ENCODE measurements around the gene RND3. TPM values are rescaled to one million over a fixed set of nuclear protein-coding genes. Genes with fewer than 3 reads are reported as not detected.

The RND3 gene
- total and polyA plus RNA-seq, 10 of the 15 experiments (the other 5 are each of a cell fraction or from before 2014, with no cell fraction given), result 0.38 to 18.3 (median 0.93) TPM

DNA sequence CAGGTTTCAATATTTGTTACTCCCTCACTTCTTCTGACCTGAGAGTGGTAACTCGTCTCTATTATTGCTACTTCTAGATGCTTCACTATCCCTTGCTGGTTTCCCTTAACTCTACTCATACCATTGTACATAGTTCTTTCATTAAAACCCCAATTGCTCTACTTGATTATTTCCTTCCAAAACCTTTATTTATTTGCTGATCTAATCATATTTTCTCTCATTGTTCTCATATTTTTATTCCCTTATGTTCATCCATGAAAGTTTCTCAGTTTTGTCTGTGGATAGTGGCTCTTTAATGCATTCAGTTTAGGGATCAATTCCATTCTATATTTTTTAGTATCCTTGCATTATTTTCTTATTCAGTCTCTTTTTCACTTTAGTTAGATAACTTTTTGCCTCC is 42.1 kb downstream of the RND3 start:
- Histone ChIP-seq H3K9me3 (replicated peaks; ENCODE audit: control insufficient read depth, insufficient read depth, low read length) (no peaks in the 10 kb centered on the region), H3K27me3 (replicated peaks in 1 of 2; ENCODE audit: control insufficient read depth in 2 of 2, insufficient read depth in 2 of 2, low read length in 1 of 2) (no peaks in the 10 kb centered on the region), H3K4me3 (no peak overlapping the region), H3K36me3 (ENCODE audit: control insufficient read depth in 2 of 2, insufficient read depth in 2 of 2, low read length in 1 of 2) (no peaks in the 10 kb centered on the region), H2AFZ (ENCODE audit: control insufficient read depth, low read depth, low read length) (no peak overlapping the region), H4K20me1 (ENCODE audit: control insufficient read depth, insufficient read depth) (no peaks in the 10 kb centered on the region), H3K9ac (ENCODE audit: control insufficient read depth, insufficient read depth, low read length) (no peak overlapping the region), H3K79me2 (ENCODE audit: control insufficient read depth, insufficient read depth, low read length) (no peaks in the 10 kb centered on the region), H3K4me2 (ENCODE audit: control insufficient read depth, insufficient read depth) (no peak overlapping the region), H3K4me1 (ENCODE audit: control insufficient read depth, insufficient read depth, low read length) (no peaks in the 10 kb centered on the region), H3K27ac (ENCODE audit: control insufficient read depth, insufficient read depth) (no peak overlapping the region)
- POLR2A ChIA-PET, result no interaction called here
- no peak for DNase-seq (ENCODE audit: low read depth, low spot score)
- BruUV-seq (replicated peaks), result no TSS peak
- no peak for TF ChIP-seq GABPA (IDR thresholded peaks at IDR 0.05; ENCODE audit: low read depth)
- no peak for TF ChIP-seq SIN3A (IDR thresholded peaks at IDR 0.05; ENCODE audit: low read depth, low read length)
- TF ChIP-seq NBN (IDR thresholded peaks at IDR 0.05), result no peak
- TF ChIP-seq, protein P1, sequence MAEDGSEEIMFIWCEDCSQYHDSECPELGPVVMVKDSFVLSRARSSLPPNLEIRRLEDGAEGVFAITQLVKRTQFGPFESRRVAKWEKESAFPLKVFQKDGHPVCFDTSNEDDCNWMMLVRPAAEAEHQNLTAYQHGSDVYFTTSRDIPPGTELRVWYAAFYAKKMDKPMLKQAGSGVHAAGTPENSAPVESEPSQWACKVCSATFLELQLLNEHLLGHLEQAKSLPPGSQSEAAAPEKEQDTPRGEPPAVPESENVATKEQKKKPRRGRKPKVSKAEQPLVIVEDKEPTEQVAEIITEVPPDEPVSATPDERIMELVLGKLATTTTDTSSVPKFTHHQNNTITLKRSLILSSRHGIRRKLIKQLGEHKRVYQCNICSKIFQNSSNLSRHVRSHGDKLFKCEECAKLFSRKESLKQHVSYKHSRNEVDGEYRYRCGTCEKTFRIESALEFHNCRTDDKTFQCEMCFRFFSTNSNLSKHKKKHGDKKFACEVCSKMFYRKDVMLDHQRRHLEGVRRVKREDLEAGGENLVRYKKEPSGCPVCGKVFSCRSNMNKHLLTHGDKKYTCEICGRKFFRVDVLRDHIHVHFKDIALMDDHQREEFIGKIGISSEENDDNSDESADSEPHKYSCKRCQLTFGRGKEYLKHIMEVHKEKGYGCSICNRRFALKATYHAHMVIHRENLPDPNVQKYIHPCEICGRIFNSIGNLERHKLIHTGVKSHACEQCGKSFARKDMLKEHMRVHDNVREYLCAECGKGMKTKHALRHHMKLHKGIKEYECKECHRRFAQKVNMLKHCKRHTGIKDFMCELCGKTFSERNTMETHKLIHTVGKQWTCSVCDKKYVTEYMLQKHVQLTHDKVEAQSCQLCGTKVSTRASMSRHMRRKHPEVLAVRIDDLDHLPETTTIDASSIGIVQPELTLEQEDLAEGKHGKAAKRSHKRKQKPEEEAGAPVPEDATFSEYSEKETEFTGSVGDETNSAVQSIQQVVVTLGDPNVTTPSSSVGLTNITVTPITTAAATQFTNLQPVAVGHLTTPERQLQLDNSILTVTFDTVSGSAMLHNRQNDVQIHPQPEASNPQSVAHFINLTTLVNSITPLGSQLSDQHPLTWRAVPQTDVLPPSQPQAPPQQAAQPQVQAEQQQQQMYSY (CRISPR knock-in tag; IDR thresholded peaks at IDR 0.05), result no peak
- TF ChIP-seq CEBPB (IDR thresholded peaks at IDR 0.05; ENCODE audit: borderline replicate concordance in 1 of 2, low read depth in 2 of 2, low read length in 2 of 2), result no peak
- no peak for TF ChIP-seq NFYB (IDR thresholded peaks at IDR 0.05; ENCODE audit: insufficient read depth, low read depth, low read length)
- no peak for TF ChIP-seq MEF2B (IDR thresholded peaks at IDR 0.05; ENCODE audit: partially characterized antibody, poor library complexity, severe bottlenecking)
- TF ChIP-seq, protein P2, sequence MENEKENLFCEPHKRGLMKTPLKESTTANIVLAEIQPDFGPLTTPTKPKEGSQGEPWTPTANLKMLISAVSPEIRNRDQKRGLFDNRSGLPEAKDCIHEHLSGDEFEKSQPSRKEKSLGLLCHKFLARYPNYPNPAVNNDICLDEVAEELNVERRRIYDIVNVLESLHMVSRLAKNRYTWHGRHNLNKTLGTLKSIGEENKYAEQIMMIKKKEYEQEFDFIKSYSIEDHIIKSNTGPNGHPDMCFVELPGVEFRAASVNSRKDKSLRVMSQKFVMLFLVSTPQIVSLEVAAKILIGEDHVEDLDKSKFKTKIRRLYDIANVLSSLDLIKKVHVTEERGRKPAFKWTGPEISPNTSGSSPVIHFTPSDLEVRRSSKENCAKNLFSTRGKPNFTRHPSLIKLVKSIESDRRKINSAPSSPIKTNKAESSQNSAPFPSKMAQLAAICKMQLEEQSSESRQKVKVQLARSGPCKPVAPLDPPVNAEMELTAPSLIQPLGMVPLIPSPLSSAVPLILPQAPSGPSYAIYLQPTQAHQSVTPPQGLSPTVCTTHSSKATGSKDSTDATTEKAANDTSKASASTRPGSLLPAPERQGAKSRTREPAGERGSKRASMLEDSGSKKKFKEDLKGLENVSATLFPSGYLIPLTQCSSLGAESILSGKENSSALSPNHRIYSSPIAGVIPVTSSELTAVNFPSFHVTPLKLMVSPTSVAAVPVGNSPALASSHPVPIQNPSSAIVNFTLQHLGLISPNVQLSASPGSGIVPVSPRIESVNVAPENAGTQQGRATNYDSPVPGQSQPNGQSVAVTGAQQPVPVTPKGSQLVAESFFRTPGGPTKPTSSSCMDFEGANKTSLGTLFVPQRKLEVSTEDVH (IDR thresholded peaks at IDR 0.05; ENCODE audit: low read depth, partially characterized antibody), result no peak
- TF ChIP-seq RAD21 (IDR thresholded peaks at IDR 0.05; ENCODE audit: insufficient read depth, low read depth, low read length), result no peak
- ATAC-seq, result no peak
- RAD21 ChIA-PET (ENCODE audit: unreplicated experiment), result no interaction called here
- WGBS (ENCODE audit: insufficient coverage, insufficient replicate concordance, low lambda C conversion rate, missing lambda C conversion rate), result 0% methylated on average over 1 of the region's 1 CpG
- no peak for FAIRE-seq
- SMC1A ChIA-PET (ENCODE audit: uncharacterized antibody, unreplicated experiment), result interaction anchor here (1.1 to 1.4 kb wide), 4 partner anchors 8 to 21 kb away, joined by 3 to 6 read pairs (median 3); no protein-coding TSS in a partner anchor
- CTCF ChIA-PET, result no interaction called here
- in situ Hi-C loops (cut with MboI), result no loop called here
- intact Hi-C loops (cut with micrococcal nuclease; ENCODE audit: unreplicated experiment), result no loop called here
